GM19372 (cell line): ENCODE measurements around the gene ZNF488.

ENCODE experiments used
- ATAC-seq: cut with Tn5 transposase; IDR thresholded peaks from one replicate; pipeline ENCODE4 v1.9.1; 2021; ENCODE audit warnings: mild to moderate bottlenecking, low read depth, moderate library complexity; ENCODE audit not compliant: unreplicated experiment

Gene ZNF488

GRCh38 chr10:47383261-47384147 lies 589 bp downstream of the ZNF488 start:
- no peak for ATAC-seq

GRCh38 chr10:47381427-47382379 lies 2.4 kb downstream of the ZNF488 start:
- ATAC-seq: no peak

- no peak for ATAC-seq
These were observed 3.0 kb downstream of the ZNF488 start for GRCh38 chr10:47381103-47381395.

- no peak for ATAC-seq
These were observed 3.6 kb downstream of the ZNF488 start for GRCh38 chr10:47380341-47381102.

- no peak for ATAC-seq
These were observed 4.2 kb downstream of the ZNF488 start for GRCh38 chr10:47379901-47380300.

- no peak for ATAC-seq
These were observed 4.7 kb downstream of the ZNF488 start for GRCh38 chr10:47379445-47379785.

- no peak for ATAC-seq
These were observed 5.3 kb downstream of the ZNF488 start for GRCh38 chr10:47378606-47379444.

GRCh38 chr10:47378183-47378510 lies 5.9 kb downstream of the ZNF488 start:
- no peak for ATAC-seq

GRCh38 chr10:47376522-47377220 lies 7.4 kb downstream of the ZNF488 start:
- no peak for ATAC-seq

GRCh38 chr10:47374611-47375536 lies 9.2 kb downstream of the ZNF488 start:
- ATAC-seq: no peak

- no peak for ATAC-seq
These were observed 11.4 kb downstream of the ZNF488 start for GRCh38 chr10:47372726-47373125.

GRCh38 chr10:47371629-47372485 lies 12.2 kb downstream of the ZNF488 start:
- ATAC-seq: no peak

- no peak for ATAC-seq
These were observed 13.2 kb downstream of the ZNF488 start for GRCh38 chr10:47370878-47371277.

GRCh38 chr10:47370015-47370767 lies 13.9 kb downstream of the ZNF488 start:
- ATAC-seq: no peak

GRCh38 chr10:47369251-47369894 lies 14.7 kb downstream of the ZNF488 start:
- ATAC-seq: no peak

- no peak for ATAC-seq
These were observed 15.5 kb downstream of the ZNF488 start for GRCh38 chr10:47368431-47369180.
